HT-29 (cell line): Measurements from ENCODE around the gene CDC42EP4. TPM values are rescaled to one million over a fixed set of nuclear protein-coding genes. Genes with fewer than 3 reads are reported as not detected.
A peak's percentile ranks its signal among the peaks of the same experiment; 100 is the strongest.
"Not testable (repeated sequence)": the region's sequence is repeated elsewhere in the genome, so short reads cannot be mapped to it uniquely, and the experiment has no call there.

Experiments used
- DNase-seq: peaks from one replicate; pipeline ENCODE4 v3.0.0-alpha.2; 2015; ENCODE audit warnings: low spot score
- total RNA-seq: library from RNA; depleted of rRNA; stranded (reverse); fragments of >200 nt; shearing (Covaris generic); gene quantifications from 2 replicates; pipeline ENCODE4 v1.2.3, GENCODE V29; 2014

Gene CDC42EP4
- total RNA-seq, 1 experiment from 2014 or later, result 109 TPM

DNA sequence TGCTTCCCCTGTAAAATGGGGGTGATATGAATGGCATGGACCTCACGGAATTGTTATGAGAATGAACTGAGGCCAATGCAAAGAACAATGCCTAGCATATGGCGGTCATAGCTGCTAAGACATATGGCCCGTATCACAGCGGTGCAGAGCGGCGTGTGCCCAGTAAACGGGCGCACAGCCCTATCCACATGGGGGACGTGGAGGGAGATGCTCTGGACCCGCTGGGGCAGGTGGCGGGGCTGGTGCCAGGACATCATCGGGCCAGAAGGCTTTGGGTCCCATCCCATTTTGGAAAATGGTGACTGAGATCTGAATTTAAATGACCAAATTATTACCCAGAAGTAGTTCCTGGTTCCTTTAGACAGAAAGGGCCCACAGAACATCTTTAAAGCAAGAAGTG, 31.6 kb downstream of the CDC42EP4 start:
- no peak for DNase-seq

DNA sequence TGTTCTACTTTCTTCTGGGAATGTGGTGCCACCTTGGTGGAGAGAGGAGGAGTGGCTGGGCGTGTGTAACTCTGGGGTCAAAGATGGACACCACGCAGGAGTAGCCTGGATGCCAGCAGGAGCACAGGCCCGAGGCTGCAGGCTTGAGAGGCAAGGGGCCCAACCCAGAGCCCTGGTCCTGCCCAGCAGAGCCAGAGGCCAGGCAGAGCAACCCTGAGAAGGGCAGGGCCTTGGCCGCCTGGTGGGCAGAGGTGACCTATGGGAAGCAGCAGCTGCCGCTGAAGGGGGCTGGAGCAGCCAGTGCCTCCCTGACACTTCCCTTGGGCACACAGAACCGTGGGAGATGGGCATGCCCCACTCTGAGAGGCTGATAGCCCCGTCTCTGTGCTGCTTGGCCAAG, 32.1 kb downstream of the CDC42EP4 start:
- DNase-seq, result no peak

DNA sequence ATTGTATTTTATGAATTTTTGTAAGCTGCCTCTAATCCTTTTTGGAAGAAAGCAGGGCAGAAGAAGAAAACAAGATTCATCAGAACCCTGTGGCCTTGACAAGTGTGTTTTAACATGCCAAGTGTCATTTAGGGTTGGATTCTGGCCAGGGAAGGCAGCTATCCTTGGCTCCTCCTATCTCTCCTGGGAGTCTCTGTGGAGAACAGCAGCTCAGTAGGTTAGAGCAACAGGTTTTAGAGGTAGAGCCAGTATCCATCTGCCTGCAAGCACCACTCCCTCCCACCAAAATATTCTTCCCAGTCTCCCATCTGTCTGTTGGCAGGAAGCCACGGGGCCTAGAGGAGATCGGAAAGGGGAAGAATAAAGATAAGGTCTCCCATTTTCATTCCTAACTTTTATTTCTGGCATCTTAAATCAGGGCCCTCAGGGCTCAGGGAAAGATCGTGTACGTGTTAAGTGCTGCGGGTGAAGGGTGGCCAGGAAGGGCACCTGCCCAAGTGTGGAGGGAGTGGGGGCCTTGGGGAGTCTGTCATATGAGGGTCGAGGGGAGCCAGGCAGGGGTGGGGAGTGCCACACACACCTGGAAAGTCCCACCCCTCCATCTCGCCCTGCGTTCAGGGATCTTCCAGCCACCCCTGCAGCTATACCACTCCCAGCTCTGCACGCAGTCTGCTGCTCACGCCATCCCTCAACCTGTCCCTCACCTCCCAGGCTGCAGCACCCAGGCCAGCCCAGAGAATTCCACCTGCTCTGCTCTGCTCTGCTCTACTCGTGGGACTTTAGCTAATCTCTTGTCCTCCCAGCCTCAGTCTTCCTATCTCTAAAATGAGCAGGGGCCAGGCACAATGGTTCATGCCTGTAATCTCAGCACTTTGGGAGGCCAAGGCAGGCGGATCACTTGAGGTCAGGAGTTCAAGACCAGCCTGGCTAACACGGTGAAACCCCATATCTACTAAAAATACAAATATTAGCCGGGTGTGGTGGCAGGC, 33.0 kb downstream of the CDC42EP4 start:
- DNase-seq, result no peak

DNA sequence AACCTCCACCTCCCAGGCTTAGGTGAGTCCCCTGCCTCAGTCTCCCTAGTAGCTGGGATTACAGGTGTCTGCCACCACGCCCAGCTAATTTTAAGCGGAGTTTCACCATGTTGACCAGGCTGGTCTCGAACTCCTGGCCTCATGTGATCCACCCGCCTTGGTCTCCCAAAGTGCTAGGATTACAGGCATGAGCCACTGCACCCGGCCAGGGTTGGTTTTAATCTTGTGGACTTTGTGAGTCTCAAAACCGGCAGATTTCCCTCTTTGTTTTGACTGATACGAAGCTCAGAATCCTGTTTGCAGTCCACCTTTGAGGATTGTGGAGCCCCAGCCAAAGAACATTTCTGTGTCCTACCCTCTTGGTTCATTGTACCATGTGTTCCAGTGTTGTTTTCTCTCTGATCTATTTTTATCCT, 33.7 kb downstream of the CDC42EP4 start:
- DNase-seq, result no peak

DNA sequence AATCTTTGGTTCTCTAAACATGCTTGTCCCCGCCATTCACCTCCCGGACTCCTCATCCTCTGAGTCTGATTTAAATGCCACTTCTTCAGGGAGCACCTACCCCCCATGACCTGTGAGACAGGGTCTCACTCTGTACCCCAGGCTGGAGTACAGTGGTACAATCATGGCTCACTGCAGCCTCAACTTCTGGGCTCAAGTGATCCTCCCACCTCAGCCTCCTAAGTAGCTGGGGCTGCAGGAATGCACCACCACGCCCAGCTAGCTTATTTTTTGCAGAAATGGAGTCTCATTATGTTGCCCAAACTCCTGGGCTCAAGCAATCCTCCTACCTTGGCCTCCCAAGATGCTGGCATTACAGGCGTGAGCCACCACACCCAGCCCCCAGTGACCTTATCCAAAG, 37.3 kb downstream of the CDC42EP4 start:
- DNase-seq, result no peak

DNA sequence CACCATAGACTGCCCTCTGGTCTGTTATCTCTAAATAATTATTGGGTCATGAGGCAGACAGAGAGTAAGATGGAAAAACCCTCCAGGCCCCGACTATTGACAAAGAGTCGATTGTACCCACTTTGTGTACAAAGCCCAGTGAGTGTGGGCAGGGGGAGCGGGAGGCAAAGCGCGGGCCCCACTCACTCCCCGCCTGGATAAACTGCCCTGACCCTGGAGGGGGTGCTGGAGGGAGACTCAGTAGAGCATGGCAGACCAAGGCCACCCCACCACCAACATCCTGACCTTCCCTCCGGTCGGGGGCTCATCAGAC, 38.9 kb downstream of the CDC42EP4 start:
- no peak for DNase-seq

DNA sequence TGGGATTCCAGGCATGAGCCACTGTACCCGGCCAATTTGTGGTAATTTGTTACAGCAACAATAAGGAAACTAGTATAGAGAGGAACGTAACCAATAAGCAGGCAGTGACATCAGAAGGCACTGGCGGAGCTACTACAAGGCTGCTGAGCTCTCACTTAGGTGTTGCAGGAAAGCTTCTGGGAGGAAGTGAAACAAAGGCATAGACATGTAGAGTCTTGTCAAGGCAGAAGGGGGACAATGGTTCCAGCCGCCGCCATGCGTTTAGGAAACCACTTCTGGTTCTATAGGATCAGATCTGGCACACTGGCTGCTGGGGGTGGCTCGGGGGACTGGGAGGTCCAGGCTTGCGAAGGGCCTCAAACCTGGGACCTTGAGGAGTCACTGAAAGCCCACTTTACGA, 40.7 kb downstream of the CDC42EP4 start:
- DNase-seq, result no peak

DNA sequence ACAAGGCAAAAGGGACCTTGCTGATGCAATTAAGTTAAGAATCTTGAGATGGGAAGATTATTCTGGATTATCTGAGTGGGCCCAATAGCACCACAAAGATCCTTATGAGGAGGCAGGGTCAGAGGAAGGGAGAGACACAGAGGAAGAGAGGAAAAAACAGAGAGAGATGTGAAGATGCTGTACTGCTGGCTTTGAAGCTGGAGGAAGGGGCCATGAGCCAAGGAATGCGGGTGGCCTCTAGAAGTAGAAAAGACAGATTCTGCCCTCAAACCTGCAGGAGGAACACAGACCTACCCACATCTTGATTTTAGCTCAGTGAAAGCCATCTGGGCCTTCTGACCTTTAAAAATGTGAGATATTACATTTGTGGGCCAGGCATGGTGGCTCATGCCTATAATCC, 42.0 kb downstream of the CDC42EP4 start:
- DNase-seq, result no peak

DNA sequence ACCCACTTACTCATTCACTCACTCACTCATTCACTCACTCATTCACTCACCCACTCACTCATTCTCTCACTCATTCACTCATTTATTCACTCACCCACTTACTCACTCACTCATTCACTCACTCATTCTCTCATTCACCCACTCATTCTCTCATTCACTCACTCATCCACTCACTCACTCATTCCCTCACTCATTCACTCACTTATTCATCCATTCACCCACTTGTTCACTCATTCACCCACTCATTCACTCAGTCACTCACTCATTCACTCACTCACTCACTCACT, 42.5 kb downstream of the CDC42EP4 start:
- DNase-seq, result no peak

DNA sequence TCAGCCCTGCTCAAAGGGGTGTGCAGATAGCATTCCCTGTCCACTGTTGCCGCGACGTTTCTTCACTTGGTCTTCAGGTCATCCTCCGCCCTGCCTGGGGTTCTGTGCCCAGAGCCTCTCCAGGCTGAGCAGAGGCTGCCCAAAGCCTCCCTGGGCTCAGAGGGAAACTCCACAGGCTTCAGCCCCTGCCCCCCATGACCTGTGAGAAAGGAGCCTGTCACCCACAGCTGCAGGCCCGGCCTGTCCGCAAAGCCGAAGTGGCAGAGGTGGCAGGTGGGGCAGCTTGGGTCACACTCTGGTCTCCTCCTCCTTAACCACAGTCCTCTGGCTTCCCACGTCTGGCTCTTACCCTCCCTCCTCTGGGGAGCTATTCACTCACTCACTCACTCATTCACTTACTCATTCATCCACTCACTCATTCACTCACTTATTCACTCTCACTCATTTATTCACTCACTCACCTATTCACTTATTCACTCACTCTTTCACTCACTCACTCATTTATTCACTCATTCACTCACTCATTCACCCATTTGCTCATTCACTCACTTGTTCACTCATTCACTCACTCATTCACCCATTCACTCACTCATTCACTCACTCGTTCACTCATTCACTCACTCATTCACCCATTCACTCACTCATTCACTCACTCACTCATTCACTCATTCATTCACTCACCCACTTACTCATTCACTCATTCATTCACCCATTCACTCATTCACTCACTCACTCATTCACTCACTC, 43.0 kb downstream of the CDC42EP4 start:
- DNase-seq, result peak; percentile 41

DNA sequence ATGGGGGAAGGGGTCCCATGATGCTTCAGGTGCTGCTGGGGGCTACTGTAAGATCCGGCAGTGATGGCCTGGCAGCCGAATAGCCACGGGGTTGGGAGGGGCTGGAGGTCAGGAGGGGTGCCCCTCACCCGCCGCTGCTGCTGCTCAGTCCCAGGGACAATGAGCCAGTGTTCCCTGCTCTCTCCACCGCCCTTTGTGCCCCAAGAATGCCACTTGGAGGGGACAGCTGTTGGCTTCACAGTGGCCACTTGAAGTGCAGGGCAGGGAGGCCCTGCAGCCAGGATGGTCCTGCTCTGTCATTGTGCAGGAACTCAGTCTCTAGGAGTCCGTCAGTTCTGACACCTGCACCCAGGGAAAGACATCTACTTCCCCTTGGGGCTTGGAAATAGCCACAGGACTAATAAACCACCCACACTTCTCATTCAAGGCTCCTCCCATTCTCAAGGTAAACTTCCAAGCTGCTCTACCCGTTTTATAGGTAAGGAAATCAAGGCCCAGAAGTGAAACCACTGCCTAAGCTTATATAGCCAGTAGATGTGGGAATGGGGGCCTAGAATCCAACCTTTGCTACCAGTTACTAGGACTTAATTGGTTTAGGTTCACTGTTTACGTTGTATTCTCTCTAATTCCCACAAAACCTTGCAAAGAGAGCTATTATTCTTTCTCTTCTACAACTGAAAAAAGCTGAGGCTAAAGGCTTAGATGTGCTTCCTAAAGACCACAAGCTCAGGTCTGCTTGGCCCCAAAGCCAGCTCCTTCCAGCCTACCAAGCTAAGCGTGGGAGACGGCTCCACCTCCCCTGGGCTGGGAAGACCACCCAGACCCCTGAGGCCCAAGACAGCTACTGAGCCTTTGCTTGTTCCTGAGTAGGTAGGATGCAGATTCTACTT, 43.9 kb downstream of the CDC42EP4 start:
- peak; percentile 53 for DNase-seq

DNA sequence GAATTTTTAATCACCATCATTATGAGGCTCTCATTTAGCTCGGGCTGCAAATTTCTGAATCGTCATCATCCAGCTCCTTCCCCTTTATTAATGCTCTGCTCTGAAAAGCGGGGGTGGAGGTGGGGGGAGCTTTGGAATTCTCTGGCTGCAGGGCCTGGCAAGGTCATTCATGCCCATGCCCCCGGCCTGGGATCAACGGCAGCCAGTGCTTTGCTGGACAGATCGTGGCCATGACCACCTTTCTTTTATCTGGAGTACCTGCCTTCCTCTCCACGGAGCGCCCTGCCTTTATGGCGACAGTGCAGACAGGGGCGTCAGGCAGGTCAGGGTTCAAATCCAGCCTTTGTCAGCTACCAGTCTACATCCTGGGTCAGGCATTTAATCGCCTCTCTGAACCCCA, 45.0 kb downstream of the CDC42EP4 start:
- DNase-seq, result no peak

DNA sequence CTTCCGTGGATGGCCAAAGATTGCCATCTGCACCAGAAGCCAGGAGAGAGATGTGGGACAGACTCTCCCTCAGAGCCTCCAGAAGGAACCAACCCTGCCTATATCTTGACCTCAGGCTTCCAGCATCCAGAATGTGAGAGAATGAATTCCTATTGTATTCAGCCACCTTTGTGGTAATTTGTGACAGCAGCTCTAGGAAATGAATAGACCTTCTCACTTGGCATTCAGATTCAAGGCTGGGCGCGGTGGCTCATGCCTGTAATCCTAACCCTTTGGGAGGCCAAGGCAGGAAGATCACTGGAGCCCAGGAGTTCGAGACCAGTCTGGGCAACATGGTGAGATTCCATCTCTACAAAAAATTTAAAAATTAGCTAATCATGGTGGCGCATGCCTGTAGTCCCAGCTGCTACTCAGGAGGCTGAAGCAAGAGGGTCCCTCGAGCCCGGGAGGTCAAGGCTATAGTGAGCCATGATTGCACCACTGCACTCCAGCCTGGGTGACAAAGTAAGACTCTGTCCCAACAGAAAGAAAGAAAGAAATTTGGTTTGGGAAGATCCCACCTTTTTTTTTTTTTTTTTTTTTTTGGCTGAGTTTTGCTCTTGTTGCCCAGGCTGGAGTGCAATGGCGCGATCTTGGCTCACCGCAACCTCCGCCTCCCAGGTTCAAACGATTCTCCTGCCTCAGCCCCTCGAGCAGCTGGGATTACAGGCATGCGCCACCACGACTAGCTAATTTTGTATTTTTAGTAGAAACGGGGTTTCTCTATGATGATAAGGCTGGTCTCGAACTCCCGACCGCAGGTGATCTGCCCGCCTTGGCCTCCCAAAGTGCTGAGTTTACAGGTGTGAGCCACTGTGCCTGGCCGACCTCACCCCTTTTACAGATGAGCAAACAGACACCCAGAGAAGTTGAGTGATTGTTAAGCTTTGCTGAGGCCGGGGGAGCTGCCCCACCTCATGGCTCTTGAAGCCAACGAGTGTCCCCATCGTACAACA, 45.9 kb downstream of the CDC42EP4 start:
- DNase-seq, result no peak

DNA sequence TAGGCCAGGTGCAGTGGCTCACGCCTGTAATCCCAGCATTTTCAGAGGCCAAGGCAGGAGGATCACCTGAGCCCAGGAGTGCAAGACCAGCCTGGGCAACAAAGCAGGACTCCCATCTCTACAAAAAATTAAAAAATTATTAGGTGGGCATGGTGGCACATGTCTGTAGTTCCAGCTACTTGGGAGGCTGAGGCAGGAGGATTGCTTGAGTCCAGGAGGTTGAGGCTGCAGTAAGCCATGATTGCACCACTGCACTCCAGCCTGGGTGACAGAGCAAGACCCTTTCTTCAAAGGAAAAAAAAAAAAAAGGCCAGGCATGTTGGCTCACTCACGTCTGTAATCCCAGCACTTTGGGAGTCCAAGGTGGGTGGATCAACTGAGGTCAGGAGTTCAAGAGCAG, 47.4 kb downstream of the CDC42EP4 start:
- not testable (repeated sequence) for DNase-seq

DNA sequence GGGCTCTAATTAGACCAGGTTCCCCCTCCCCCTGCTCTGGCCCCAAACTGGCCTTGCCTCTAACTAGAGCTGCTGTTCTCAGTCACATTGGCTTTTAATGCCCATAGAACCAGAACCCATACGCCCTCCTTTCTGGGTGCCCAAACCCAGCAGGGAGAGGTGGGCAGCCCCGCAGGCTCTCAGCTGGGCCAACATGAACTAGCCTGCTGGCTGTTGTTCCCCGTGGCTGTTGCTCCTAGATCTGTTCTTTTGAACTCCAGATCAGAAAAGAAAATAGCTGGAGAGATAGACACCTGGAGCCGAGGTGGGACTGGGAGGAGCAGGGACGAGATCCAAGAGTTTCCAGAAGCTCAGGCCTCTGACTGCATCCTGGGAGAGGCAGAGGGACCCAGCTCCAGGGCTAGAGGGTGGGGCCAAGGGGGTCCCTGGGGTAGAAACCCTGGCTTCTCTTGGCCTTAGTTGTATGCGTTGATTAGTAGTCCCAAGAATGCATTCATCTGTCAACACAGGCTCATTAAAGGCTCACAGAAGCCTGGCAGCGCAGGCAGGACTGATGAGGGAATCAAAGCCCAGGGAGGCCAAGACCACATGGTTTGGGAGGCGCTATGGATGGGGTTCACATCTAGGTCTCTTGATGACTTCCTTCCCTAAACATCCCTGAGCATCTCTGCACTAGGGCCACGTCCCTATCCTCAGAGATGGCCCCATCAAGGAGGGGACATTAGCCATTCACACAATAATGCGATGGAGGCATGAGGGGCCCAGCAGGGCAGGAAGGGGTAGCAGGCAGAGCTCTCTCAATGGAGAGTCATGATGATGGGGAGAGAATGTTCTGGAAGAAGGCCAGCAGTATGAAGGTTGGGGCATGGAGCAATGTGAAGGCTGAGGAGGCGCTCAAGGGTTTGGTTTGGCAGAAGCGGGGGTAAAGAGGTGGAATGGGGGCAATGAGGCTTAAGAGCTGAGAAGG, 48.8 kb downstream of the CDC42EP4 start:
- DNase-seq, result no peak

DNA sequence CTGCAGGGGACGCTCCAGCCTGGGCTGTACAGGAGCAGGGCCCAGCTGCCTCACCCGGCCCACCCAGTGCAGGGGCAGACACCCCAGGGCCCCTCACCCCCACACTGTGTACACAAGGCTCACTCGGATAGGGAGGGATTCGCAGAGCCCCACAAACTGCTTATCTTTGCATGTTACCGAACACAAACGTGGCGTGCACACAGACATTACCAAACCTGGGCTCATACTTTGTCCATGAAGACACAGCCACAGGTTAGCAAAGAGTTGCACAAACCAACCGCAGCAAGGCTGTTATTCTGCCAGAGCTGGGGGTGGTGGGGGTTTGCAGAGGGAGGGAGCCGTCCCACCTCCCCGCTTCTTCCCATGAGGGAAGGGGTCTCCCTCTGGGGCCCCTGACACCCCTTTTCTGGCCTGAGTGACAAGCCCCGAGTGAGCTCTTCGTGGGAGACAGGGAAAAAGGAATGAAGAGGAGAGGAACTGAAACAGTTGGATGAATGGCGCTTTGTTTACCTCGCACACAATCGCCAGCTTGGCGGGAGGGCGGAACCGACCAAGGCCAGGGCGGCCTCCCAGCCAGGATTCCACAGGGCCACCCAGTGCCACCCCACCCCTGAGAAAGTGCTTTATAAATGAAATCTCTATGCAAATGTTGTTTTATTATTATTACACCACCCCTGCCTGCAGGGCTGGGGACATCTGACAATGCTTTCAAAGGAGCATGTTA, 49.7 kb downstream of the CDC42EP4 start:
- DNase-seq, result peak; percentile 85

DNA sequence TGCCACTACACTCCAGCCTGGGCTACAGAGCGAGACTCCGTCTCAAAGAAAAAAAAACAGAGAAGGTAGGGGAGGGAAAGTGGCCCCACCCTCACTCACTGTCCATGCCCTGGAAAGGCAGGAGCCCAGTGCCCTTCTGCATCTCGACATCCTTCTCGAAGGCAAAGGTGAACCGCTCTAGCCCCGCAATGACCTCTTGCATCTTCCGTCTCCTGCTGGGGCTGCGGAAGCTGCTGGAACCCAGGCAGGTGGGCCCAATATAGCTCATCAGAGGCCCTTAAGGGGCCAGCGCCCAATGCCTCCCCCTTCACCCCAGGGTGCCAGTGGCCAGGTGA, 50.2 kb downstream of the CDC42EP4 start, which contains the start of gene CPSF4L:
CPSF4L (minus strand) TSS at position 264 of the 335 bp plus-strand sequence; CDS start at position 202, 62 bp downstream.
- no peak for DNase-seq

DNA sequence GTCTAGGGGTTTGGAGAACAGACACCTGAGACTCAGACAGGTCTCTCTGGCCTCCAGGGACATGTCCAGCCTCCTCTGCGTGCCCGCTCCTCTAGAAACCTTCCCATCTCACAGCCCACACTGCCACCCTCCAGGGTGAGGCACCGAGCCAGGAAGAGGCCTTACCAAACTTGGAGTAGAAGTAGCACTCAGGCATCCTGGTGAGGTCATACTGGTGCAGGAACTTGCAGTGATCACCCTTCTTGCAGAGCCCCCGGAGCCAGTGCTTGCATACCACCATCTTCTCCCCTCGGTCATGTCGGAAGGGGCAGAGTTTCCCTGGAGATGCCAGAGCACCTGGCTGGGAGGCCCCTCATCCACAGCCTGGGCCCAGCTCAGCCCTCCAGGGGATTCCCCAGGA, 54.3 kb downstream of the CDC42EP4 start:
- no peak for DNase-seq

DNA sequence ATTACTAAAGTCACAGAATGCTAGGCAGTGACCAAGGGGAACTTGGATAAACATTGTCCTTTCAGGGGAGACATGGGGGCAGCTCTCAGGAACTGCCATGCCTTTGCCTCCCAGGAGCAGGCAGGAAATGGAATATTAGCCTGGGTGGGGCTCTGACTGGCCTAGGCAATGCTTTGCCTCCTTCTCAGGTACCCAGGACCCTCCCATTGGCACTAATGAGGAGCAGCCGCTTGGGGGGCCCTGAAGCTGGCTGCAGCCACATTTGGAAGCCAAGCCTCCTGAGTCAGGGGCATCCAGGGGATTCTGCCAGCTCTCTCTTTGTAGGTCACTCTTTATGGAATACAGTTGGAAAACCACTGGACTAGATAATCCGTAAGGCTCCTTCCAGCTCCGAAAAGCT, 55.6 kb downstream of the CDC42EP4 start:
- DNase-seq, result no peak
